Cerebellar cortex (tissue), 1 donor: ENCODE results near the gene SSNA1.

Experiments
- DNase-seq: peaks from one replicate; pipeline ENCODE4 v3.0.0-alpha.2; 2015; ENCODE audit warnings: low spot score

SSNA1 gene, protein sequence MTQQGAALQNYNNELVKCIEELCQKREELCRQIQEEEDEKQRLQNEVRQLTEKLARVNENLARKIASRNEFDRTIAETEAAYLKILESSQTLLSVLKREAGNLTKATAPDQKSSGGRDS

DNA sequence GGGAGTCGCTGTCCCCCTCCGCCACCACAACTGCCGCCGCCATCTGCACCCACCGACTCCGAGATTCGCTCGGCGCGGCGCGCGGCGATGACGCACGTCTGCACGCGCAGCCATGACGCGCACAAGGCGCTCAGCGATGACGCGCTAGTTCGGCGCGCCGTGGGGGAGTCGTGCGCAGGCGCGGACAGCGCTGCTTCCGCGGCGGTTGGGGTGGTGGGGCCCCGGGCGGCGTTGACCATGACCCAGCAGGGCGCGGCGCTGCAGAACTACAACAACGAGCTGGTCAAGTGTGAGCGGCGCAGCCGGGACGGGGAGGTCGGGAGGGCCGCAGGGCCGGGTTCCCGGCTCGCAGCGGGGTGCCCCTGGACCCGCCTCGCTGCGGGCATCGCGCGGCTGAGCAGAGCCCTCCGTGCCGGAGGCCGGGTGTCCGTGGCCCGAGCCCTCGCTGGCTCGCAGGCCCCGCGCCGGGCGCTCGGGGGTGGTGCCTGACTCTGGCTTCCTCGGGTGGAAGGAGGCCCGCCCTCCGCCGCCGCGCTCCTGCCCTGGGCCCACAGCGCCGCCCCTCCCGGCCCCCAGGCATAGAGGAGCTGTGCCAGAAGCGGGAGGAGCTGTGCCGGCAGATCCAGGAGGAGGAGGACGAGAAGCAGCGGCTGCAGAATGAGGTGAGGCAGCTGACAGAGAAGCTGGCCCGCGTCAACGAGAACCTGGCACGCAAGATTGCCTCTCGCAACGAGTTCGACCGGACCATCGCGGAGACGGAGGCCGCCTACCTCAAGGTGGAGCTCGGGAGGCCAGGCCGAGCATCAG is at the start of gene SSNA1, which contains the start of gene ANAPC2:
SSNA1 (plus strand) TSS at position 187 of the 807 bp plus-strand sequence; CDS start at position 238, 51 bp downstream.
ANAPC2 (minus strand) TSS at position 71 of the 807 bp plus-strand sequence; CDS start at position 43, 28 bp downstream.
- DNase-seq: peak; percentile 85

DNA sequence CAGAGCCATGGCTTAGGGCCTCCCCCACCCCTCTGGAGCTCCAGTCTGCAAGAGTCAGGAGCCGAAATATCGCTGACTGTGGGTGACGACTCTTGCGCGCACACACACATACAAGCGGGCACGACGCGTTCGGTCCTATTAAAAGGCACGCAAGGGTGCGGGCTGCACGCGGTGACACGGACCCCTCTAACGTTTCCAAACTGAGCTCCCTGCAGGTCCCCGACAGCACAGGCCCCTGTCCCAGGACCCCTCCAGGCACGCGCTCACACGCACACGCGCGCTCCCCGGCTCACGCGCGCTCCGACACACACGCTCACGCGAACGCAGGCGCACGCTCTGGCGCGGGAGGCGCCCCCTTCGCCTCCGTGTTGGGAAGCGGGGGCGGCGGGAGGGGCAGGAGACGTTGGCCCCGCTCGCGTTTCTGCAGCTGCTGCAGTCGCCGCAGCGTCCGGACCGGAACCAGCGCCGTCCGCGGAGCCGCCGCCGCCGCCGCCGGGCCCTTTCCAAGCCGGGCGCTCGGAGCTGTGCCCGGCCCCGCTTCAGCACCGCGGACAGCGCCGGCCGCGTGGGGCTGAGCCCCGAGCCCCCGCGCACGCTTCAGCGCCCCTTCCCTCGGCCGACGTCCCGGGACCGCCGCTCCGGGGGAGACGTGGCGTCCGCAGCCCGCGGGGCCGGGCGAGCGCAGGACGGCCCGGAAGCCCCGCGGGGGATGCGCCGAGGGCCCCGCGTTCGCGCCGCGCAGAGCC is 49.6 kb upstream of the SSNA1 start, which contains the start of gene GRIN1:
GRIN1 (plus strand) TSS at position 433 of the 746 bp plus-strand sequence. CDS start 333 bp downstream, outside the sequence.
- DNase-seq: peak; percentile 53

DNA sequence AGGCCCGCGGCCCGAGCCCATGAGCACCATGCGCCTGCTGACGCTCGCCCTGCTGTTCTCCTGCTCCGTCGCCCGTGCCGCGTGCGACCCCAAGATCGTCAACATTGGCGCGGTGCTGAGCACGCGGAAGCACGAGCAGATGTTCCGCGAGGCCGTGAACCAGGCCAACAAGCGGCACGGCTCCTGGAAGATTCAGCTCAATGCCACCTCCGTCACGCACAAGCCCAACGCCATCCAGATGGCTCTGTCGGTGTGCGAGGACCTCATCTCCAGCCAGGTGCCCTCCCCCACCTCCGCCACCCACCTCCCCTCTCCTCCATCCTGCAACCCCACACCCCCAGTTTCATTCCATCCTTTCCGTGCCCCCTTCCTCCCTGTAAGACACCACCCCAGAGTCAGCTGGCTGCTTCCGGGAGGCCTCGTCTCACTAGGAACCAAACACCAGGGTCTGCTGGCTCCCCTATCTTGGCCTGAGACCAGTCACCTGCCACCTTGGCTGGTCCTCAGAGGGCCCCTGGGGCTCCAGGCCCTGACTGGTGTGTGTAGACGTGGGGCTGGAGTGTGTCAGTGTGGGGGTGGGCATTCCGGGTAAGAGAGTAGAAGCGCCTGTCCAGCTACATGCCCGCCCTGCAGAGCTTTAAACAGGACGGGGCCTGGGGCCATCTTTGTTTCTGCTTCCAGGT is 48.9 kb upstream of the SSNA1 start:
- DNase-seq: no peak

DNA sequence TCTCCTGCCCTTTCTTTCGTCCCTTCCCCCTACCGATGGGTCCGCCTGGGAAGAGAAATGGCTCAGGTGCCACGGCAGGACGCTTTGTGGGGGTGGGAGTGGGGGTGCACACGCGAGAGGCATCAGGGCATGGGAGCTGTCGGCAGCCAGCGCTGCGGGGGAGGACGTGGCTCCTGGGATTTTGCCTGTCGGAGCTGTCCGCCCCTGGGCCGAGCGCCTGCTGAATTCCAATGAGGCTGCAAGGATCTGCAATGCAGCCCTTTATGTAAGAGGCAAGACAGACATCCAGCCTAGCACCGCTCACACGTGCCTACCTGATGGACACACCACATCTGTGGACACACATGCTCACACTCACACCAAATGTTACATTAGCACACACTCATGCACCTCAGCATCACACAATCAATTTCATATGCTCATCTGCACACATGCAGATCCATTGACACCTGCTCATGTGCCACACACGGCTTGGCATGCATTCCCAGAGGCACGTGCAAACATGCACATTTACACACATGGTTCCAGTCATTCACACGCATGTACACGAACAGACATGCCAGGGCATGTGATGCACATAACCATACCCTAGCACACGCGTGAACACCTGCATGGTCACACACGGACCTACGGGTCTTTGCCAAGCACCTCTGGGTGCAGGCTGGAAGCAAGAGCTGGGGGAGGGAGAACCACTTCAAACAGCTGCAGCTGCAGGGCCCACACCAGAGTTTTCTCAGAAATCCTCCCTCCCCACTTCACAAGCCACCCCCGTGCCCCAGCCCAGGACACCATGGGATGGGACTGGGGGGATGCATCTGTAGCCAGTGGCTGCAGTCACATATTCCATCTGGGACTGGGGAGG is 48.1 kb upstream of the SSNA1 start:
- DNase-seq: no peak

DNA sequence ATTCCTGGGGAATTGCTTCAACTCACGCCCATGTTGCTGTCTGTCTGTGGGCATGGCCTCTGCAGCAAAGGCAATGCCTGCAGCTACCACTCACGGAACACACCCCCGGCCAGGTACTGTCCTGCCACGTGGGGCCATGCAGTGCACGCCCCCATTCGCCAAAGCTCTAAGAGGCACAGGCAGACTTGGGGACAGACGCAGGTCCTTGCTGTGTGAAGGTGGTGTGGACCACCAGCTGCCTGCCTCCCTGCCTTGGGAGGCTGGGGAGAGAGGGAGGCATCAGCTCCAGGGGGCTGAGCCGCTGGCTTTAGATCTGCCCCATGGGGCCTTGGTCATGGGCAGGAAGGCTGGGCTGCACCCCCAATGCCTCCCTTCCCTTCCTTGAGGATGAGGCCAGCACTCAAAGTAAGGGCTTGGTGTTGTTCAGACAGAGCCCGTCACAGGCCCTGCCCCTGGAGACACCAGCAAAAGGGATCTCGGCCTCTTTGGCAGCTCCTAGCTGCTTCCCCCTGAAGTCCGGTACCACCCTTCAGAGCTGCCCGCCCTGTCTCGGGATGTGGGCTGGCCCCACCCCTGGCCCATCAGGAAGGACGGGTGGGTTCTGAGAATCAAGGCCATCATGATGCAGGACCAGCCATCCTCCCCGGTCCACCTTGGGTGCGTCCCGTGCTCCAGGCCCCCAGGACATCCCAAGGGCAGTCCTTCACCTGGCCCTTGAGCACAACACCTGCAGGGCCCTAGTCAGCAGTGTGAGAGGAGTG is 47.2 kb upstream of the SSNA1 start:
- no peak for DNase-seq

DNA sequence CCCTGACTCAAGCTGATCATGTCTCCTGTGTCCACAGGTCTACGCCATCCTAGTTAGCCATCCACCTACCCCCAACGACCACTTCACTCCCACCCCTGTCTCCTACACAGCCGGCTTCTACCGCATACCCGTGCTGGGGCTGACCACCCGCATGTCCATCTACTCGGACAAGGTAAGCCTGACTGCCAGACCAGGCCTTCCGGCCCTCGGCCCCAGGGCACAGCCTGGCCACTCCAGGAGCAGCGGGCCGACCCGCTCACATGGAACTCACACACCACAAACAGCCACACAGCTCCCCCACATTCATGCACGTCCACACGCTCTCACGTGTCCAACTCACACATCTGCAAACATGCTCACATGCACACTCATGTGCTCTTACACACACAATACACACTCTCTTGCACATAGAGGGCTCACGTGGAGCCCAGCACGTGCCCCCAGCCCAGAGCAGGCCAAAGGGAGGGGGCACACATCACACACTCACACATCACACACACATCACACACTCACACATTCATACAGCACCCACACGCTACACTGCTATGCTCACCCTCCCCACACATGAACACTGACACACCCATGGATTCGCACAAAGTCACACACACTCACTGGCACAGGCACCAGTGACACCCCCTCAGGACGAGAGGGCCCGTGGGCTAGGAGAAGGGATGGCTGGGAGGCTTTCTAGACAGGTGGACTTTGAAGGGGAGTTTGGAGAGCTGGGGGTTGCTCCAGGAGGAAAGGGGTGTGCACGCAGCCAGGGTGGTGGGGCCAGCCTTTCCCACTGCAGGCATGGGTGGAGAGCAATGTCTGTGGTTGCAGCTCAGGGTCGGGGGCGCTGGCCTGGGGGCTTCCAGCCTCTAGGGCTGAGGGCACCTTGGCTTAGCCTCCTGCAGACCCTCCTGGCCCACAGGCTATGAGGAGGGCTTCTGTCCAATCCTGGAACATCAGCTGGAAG is 46.2 kb upstream of the SSNA1 start:
- no peak for DNase-seq

DNA sequence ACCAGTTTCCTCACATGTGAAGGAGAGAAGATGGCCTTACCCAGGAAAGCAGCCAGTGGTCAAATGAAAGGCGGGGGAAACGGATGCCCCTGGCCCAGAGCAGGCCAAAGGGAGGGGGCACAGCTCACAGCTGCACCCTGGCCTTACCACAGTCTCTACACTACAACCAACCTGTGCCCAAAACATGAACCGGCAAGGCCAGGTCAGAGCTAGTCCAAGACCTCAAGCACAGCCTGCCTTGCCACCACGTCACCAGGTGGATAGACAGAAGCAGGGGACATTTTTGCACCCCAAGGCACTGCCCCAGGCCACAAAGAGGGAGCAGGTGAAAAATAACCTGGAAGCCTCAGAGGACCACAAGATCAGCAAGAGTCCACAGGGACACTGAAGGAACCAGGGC is 45.0 kb upstream of the SSNA1 start:
- no peak for DNase-seq

DNA sequence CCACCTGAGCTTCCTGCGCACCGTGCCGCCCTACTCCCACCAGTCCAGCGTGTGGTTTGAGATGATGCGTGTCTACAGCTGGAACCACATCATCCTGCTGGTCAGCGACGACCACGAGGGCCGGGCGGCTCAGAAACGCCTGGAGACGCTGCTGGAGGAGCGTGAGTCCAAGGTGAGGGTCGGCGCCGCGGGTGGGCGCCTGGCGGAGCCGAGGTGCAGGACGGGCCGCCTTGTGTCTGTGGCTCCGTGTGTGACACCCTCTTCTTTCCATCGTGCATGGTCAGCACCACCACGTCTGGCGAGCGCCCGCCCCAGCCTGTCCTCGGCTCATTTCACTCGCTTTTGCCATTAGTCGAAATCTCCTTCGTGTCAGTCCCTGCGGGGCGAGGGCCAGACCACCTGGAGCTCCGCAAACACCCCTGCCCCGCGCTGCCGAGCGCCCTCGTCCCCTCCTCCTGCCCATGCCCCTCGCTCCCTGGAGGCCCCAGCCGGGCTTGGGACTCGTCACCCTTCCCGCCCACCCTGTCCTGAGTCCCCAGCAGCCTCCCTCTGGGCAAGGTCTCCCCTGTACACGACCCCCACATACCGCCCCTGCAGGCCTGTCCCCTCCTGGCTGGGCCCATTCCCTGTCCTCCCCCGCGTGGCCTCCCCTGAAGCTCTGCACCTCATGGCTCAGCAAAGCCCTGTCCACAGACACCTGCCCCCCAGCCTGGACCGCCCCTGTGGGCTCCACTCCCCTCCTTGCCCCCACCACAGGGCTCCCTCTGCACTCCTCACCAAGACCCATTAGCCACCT is 42.5 kb upstream of the SSNA1 start:
- no peak for DNase-seq

DNA sequence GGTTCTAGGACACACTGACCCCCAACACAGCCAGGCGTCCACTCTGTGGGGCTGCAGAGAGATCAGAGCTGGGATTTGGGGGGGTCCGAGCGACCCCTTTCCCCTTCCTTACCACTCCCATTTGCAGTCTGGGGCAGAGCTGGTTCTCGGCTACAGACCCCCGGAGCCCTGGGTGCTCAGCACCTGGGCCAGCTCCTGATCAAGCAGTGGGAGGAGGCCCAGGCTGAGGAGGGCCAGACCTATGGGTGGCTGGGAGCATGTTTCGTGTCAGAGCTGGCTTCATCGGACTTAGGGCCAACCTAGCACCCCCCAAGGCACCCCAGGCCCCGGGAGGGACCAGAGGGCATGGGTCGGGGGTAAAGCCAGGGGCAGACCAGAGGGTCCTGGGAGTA is 42.0 kb upstream of the SSNA1 start:
- DNase-seq: no peak

DNA sequence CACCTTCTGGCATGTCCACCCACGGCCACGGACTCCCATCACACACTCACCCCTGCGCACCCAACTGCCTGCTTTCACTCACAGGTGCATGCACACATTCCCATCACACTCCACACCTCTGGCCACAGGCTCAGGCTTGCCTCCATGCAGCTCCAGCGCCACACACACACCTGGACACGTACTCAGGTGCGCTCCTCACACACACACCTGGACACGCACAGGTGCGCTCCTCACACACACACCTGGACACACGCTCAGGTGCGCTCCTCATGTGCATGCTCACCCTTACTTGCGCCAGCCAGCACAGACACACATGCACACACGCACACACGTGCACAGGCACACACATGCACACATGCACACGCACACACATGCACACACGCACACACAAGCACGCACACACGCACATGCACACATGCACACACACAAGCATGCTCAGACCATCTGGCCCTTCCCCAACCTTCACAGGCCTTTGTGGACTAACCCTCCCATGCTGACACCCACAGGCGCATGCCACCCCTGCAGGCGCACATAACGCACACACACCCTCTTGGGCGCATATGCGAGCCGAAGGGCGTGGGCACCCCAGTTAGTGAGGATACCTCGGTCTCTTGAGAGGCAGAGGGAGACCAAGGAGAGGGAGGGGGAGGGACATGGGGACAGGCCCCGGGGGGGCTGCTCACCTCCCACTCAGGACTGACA is 41.2 kb upstream of the SSNA1 start:
- no peak for DNase-seq

DNA sequence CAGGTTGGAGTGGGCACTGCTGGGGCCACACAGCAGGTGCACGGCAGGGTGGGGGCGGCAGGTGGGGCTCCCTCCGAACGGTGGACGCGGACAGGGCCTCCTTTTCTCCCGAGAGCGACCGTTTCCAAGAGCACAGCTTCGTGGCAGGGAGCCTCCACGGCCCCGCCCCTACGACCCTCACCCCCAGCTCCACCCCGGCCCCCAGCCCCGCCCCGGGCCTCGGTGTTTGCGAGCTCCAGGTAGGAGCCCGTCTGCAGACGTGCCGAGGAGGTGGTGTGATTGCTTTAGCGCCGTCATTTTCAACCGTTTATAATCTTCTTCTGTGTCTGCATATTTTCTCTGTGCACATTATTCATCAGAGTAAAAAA is 40.7 kb upstream of the SSNA1 start:
- DNase-seq: no peak

DNA sequence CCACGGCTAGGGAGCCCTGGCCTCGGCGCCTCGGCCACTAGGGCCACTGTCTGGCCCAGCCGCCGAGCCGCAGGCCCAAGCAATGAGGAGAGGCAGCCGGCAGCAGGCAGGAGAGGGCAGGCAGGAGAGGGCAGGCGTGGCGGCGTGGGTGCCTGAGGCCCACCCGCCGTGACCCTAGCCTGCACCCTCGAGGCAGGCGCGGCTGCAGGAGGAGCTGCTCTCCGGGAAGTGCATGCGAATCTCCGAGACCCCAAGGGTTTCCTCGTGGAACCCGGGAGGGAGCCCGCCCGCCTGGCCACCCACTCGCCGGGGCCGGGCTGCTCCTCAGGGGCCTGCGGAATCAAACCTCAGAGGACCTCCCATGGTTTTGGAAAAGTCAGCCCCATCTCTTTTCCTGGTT is 40.2 kb upstream of the SSNA1 start:
- DNase-seq: no peak

DNA sequence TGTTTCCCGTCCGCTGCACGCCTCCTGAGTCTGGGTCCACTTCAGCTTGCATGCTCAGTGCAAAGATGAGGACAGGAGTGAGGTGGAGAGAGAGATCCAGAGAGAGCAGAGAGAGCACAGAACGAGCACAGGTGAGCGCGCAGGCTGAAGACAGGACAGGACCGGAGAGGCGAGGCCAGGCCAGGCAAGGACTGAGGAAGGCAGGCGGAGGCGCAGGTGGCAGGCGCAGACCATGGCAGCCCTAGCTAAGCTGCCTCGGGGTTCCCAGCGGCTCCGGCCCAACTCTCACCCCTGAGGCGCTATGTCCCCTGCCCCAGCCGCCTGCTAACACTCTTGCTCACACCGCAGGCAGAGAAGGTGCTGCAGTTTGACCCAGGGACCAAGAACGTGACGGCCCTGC is 39.8 kb upstream of the SSNA1 start:
- DNase-seq: no peak

DNA sequence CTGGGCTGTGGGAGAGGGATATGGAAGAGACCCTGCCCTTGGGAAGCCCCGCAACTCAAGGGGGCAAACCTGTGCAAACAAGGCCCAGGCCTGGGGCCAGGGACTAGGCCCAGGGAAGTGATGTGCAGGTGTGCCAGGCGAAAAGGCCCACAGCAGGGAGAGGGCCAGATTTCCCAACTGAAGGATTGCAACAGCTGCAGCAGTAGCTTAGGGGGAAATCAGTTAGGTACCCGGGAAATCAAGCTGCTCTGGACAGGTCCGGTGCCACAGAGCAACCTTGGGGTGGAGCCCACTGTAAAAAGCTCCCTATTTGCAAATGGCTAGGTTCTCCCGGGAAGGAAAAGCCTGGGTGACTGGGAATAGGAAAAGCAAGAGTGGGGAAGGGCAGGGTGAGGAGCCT is 39.1 kb upstream of the SSNA1 start:
- no peak for DNase-seq

DNA sequence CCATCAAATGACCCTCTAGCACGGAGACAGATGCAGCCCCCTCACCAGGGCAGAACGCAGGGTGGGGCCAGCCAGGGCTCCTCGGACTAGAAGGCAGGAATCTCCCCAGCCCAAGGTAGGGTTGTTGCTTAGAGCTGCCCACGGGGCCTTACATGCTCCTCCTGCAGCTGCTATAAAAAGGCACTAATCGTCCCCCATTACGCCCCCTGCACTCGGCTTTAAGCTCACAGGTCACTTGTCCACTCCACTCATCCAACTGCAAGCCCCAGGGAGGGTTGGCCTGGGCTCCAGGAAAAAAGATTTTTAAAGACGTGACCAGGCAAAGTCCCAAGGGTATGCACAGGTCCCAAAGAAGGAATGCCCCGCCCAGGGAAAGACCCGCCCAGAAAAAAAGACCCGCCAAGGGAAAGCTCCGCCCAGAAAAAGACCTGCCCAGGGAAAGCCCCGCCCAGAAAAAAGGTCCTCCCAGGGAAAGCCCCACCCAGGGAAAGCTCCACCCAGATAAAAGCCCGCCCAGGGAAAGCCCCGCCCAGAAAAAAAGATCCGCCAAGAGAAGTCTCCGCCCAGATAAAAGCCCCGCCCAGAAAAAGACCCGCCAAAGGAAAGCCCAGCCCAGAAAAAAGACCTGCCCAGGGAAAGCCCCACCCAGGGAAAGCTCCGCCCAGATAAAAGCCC is 38.4 kb upstream of the SSNA1 start:
- peak; percentile 67 for DNase-seq

DNA sequence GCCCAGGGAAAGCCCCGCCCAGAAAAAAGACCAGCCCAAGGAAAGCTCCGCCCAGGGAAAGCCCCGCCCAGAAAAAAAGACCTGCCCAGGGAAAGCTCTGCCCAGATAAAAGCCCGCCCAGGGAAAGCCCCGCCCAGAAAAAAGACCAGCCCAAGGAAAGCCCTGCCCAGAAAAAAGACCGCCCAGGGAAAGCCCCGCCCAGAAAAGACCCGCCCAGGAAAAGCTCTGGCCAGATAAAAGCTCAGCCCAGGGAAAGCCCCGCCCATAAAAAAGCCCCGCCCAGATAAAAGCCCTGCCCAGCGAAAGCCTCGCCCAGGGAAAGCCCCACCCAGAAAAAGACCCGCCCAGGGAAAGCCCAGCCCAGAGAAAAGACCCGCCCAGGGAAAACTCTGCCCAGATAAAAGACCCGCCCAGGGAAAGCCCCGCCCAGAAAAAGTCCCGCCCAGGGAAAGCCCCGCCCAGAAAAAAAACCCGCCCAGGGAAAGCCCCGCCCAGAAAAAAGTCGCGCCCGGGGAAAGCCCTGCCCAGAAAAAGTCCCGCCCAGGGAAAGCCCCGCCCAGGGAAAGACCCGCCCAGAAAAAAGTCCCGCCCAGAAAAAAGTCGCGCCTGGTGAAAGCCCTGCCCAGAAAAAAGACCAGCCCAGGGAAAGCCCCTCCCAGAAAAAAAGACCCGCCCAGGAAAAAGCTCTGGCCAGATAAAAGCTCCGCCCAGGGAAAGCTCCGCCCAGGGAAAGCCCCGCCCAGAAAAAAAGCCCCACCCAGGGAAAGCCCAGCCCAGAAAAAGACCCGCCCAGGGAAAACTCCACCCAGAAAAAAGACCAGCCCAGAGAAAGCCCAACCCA is 37.6 kb upstream of the SSNA1 start:
- peak; percentile 61 for DNase-seq
